Fibroblast of skin of left quadriceps (primary cell): ENCODE results near the gene FAM53A.
"Not testable (repeated sequence)": the region's sequence is repeated elsewhere in the genome, so short reads cannot be mapped to it uniquely, and the experiment has no call there.

Source experiments
- DNase-seq, 2 experiments: peaks; one replicate each; pipeline ENCODE4 v3.0.0-alpha.2; 2013; ENCODE audit warnings: low read depth in 2 of 2

Gene FAM53A

DNA sequence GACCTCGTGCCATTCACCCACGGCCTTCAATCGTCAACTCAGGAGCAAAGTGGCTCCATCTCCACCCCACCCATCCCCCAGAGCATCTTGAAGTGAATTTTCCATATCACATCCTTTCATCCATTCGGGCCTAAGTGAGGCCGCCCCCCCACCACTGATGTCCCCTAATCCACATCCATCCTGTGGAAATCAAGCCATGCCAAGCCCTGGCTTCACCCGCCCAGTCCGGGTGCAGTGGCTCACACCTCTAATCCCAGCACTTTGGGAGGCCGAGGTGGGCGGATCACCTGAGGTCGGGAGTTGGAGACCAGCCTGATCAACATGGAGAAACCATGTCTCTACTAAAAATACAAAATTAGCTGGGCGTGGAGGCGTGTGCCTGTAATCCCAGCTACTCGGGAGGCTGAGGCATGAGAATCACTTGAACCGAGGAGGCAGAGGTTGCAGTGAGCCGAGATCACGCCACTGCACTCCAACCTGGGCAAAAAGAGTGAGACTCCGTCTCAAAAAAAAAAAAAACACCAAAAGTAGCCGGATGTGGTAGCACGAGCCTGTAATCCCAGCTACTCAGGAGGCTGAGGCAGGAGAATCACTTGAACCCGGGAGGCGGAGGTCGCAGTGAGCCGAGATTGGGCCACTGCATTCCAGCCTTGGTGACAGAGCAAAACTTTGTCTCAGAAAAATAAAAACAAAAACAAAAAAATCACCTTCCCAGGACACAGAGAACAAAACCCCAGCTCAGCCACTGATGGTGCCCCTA, 76.5 kb downstream of the FAM53A start:
- DNase-seq, result not testable (repeated sequence)

GRCh38 chr4:1604706-1605205, 79.4 kb downstream of the FAM53A start:
- no peak for DNase-seq

GRCh38 chr4:1604181-1604705, 79.9 kb downstream of the FAM53A start:
- DNase-seq, result no peak

GRCh38 chr4:1603413-1604135, 80.5 kb downstream of the FAM53A start:
- no peak for DNase-seq

GRCh38 chr4:1602655-1603412, 81.3 kb downstream of the FAM53A start:
- DNase-seq, result no peak

- no peak for DNase-seq
Measured at GRCh38 chr4:1601852-1602654, 82.1 kb downstream of the FAM53A start.

GRCh38 chr4:1601533-1601835, 82.6 kb downstream of the FAM53A start:
- no peak for DNase-seq

GRCh38 chr4:1600811-1601532, 83.1 kb downstream of the FAM53A start:
- DNase-seq, result no peak

DNA sequence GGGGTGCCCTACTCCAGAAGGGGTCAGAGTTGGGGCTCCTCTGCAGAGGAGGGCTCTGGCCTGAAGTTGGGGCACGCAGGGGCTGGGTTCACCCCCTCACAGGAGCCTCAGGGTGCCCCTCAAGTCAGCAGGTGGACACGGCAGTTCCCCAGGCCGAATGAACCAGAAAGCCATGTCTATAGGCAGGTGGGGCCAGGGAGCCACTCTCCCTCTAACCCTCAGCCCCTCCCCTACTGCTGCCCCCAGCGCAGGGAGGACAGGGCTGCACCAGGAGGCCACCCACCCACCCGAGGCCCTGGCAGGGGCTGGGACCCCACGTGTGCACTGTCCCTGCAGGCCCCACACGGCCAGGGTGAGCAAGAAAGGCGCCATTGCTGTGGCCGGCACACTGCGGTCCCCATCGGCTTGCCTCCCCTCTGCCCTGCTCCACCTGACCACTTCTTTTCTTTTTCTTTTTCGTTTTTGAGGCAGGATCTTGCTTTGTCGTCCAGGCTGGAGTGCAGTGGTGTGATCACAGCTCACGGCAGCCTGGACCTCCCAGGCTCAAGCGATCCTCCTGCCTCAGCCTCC, 83.8 kb downstream of the FAM53A start:
- DNase-seq, result no peak

DNA sequence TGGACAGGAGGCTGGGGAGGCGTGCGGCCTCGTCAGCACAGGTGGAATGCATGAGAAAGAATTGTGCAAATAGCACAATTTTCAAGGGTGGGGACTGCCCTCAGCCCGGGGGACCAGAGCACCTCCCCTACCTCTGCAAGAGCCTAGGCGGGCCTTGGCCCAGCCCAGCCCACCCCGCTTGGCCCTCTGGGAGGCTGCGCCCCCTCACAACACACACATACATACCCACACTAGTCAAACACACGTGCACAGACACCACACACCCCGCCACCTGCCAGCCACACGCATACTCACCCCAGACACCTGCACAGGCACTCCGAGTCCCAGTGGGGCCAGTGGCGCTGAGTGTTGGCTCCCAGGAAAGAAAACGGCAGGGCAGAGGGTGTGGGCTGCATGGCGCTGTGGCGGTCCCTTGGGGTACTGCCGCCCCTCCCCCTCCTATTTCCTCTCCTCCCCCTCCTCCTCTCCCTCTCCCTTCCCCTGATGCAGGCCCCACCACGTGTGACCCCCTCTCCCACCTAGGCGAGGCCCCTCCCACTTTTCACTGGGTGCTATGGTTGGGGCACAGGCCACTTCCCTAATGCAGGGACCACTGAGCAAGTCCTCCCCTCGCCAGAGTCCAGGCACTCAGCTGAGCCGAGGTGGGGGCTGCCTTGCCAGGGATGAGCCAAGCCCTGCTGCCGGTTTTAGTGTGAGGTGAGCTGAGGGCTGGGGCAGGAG, 84.5 kb downstream of the FAM53A start:
- no peak for DNase-seq

GRCh38 chr4:1599026-1599481, 85.1 kb downstream of the FAM53A start:
- no peak for DNase-seq

DNA sequence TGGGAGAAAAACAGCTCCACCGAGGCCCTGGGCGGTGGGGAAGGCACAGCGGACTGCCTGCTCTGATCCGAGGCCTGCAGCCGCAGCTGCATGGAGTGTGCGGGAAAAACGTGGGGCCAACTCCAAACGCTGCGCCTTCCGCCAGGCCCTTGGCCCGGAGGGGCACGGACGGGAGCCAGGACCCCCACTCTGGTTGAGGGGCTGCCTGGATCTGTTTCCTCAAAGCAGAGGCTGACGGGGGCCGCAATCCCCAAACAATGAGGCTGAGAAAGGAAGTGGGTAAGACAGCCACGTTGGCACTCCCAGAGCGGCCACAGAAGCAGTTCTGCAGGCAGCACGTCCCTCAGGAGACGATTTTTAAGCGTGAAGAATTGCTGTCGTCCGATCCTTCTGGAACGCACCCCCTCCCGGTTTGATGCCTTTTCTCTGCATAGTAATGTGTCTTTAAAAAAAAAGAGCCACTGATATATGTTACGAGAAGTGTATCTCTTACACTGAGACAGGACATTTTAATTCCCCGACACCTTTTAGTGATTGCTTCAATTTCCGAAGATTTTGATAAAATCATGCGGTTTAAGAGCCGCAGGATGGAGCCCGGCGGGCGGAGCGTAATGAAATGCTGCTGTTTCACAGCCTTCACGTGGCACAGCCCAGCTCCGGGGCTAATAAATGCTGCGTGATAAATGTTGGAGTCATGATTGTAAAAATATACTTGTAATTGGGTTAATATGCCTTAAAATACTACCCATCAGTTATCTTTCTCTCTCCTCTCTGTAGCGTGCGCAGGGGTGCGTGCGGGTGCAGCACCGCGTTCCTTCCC, 85.7 kb downstream of the FAM53A start:
- DNase-seq, result no peak

DNA sequence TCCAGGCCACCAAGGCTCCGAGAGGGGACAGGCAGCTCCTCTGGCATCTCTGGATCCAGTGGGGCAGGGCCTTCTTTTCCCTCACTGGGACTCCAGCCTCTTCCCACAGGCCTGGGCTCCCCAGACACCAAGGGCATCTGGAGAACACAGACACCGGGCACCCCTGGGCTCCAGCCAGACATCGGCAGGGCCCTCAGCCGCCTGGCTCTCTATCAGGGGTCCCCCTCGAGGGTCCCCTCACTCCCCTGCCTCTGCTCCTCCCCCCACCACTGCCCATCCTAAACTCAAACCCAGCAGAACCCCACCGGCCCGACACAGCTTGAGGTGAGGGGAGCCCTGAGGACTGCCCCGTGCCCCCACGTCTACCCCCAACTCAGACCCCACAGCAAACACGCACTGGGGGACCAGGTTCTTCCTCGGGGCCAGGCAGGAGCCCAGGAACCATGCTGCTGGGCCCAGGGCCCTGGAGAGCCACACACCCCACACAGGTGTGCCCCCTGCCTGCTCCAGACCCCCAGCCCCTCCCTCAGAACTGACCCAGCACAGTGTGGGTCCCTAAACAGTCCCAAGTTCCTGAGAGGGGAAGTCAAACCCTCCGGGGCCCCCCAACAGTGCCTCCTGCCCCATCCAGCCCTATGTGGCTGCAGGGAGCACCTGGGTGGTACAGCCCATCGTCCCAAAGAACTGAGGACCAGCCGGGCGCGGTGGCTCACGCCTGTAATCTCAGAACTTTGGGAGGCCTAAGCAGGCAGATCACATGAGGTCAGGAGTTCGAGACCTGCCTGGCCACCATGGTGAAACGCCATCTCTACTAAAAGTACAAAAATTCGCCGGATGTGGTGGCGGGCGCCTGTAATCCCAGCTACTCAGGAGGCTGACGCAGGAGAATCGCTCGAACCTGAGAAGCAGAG, 86.8 kb downstream of the FAM53A start:
- no peak for DNase-seq

- no peak for DNase-seq
Measured at GRCh38 chr4:1596393-1596792, 87.7 kb downstream of the FAM53A start.

GRCh38 chr4:1595789-1596325, 88.3 kb downstream of the FAM53A start:
- no peak for DNase-seq

DNA sequence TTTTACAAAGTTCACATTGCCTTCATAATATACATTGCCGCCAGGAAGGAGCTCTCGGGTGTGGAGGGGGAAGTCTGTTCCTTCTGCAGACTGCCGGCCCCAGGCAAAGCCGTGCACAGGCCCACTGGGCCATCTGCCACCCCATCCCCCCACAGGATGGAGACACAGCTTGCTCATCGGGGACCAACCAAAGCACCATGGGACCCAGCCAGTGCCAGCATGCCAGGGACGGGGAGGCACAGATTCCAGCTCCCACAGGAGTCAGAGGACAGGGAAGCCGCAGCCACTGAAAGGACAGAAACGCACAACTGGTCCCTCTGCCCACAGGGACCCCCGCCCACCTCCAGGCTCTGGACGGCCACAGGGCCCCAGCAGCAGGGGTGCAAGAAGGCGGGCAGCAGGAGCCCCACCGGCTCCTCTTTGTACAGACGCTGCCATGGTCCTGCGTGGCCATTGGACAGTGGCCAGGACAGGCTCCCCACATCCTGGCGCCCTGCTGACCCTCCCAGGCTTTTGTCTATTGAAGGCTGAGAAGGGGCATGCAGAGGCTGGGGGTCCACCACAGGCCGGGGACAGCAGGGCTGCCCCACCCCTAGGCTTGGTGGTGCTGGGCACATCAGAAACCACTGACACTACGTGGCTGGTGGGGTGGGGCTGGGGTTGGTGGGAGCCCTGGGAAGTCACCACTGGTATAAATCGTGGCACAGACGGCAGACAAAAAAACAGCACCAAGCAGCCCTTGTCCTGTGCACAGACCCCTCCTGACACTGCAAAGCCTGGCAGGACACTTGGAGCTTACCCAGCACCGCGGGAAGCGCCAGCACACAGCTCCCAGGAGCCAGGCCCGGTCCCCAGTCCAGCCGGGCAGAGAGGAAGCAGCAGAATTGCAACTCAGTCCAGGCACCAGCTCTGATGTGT, 89.0 kb downstream of the FAM53A start:
- no peak for DNase-seq
